Testis (tissue), 3 donors: Measurements from ENCODE around the gene PXDN. TPM values are rescaled to one million over a fixed set of nuclear protein-coding genes. Genes with fewer than 3 reads are reported as not detected.
"Not testable (repeated sequence)": the region's sequence is repeated elsewhere in the genome, so short reads cannot be mapped to it uniquely, and the experiment has no call there.

Experiments used
- DNase-seq: peaks from one replicate; pipeline ENCODE4 v3.0.0-alpha.2; 2019
- H3K27ac ChIP-seq, 2 donors: fragments of 200-600 bp; sonication (generic); one replicate each; pipeline ENCODE4 v1.5.1; 2019
- H3K27me3 ChIP-seq: fragments of 200-600 bp; sonication (generic); one replicate; pipeline ENCODE4 v1.5.1; 2019
- H3K36me3 ChIP-seq: fragments of 200-600 bp; sonication (generic); one replicate; pipeline ENCODE4 v1.5.1; 2017; ENCODE audit warnings: low read depth; ENCODE audit errors: missing control alignments
- H3K4me1 ChIP-seq: fragments of 200-600 bp; sonication (generic); one replicate; pipeline ENCODE4 v1.5.1; 2019
- H3K4me3 ChIP-seq, 2 donors: fragments of 200-600 bp; sonication (generic); one replicate each; pipeline ENCODE4 v1.5.1; 2017 to 2019
- H3K9me3 ChIP-seq: fragments of 200-600 bp; sonication (generic); one replicate; pipeline ENCODE4 v1.5.1; 2017
- CTCF ChIP-seq, 3 experiments: fragments of 450-650 bp in 2 of 3; fragments of 200-600 bp in 1 of 3; sonication (generic) in 1 of 3; IDR thresholded peaks; one replicate each; pipeline ENCODE4 v1.5.1; 2016 to 2019; ENCODE audit warnings: antibody characterized with exemption in 3 of 3, mild to moderate bottlenecking in 2 of 3, moderate library complexity in 1 of 3
- POLR2A ChIP-seq: fragments of 450-650 bp; IDR thresholded peaks from one replicate; pipeline ENCODE4 v1.6.1; 2017; ENCODE audit warnings: antibody characterized with exemption, mild to moderate bottlenecking, moderate library complexity
- WGBS, 2 donors: methylation state at CpG; one replicate each; pipeline ENCODE4 v1.1.5; 2018; 5-methylcytosine and 5-hydroxymethylcytosine counted together
- intact Hi-C: fragments of 100-400 bp; cut with DNase I; formaldehyde crosslinking; loops from one replicate; pipeline ENCODE4 v1.15.1; 2023; ENCODE audit warnings: low total_unique reads
- polyA plus RNA-seq: library from polyadenylated mRNA; stranded (reverse); fragments of 350-450 nt; fragmentation: Illumina TruSeq; extraction: RNeasy Lipid Tissue Mini Kit (QIAGEN cat#74804); gene quantifications from one replicate; pipeline ENCODE4 v1.2.3, GENCODE V29; 2014; ENCODE audit warnings: low read depth, low replicate concordance; ENCODE audit not compliant: insufficient read depth
- total RNA-seq, 2 donors: library from RNA; depleted of rRNA; stranded (reverse); fragments of >200 nt; gene quantifications; one replicate each; pipeline ENCODE4 v1.2.3, GENCODE V29; 2016

PXDN gene
- total and polyA plus RNA-seq, 3 donors from 2014 or later, result 26.7 to 41.8 (median 33.8) TPM

- no peaks in the 10 kb centered on the region for H3K27me3 ChIP-seq
- H3K4me3 ChIP-seq, result no peak overlapping the region
- no peak overlapping the region for H3K27ac ChIP-seq
- H3K9me3 ChIP-seq, result no peaks in the 10 kb centered on the region
- TF ChIP-seq POLR2A (no peak), CTCF (IDR thresholded peaks at IDR 0.05) (no peak)
- DNase-seq, result no peak
- H3K4me1 ChIP-seq, result no peaks in the 10 kb centered on the region
- intact Hi-C loops, result no loop called here
- H3K36me3 ChIP-seq, result no peaks in the 10 kb centered on the region
- WGBS, 2 donors, result 70 to 84% methylated on average over 6 to 11 of the region's 11 CpGs
Observed at GRCh38 chr2:1622521-1623200, 121.7 kb downstream of the PXDN start.

DNA sequence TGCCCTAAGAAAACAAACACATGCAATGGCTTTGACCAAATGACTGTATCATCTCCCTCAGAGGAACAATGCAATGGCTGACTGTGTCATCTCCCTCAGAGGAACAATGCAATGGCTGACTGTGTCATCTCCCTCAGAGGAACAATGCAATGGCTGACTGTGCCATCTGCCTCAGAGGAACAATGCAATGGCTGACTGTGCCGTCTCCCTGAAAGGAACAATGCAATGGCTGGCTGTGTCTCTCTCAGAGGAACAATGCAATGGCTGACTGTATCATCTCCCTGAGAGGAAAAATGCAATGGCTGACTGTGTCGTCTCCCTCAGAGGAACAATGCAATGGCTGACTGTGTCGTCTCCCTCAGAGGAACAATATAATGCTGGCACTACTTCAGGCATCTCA is 122.3 kb downstream of the PXDN start:
- 69 to 80% methylated on average over 1 to 3 of the region's 3 CpGs for WGBS, 2 donors
- DNase-seq, H3K36me3 ChIP-seq, H3K9me3 ChIP-seq, H3K4me1 ChIP-seq, H3K27me3 ChIP-seq, H3K27ac ChIP-seq, intact Hi-C loops, H3K4me3 ChIP-seq: not testable (repeated sequence)

- TF ChIP-seq POLR2A (no peak), CTCF (IDR thresholded peaks at IDR 0.05) (no peak)
- intact Hi-C loops, result no loop called here
Observed at GRCh38 chr2:1621501-1621900, 122.8 kb downstream of the PXDN start.

DNA sequence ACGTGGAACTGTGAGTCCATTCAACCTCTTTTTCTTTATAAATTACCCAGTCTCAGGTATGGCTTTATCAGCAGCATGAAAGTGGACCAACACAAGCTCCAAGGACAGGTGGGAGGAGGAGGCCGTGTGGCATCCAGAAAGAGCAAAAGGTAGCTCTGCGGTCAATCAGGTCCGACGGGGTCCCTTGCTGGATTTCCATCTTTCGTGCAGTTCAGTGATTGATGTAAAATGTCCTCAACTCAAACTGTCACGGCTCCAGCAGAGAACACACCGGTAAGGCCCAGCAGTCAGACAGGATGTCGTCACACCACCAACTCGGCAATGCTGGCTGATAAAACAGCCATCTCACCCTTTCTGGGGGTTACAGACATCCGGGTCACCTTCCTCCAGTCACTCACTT is 123.3 kb downstream of the PXDN start:
- no peak overlapping the region for H3K27ac ChIP-seq
- 92 to 96% methylated on average over 11 of the region's 11 CpGs for WGBS, 2 donors
- H3K4me3 ChIP-seq, result no peak overlapping the region
- no peaks in the 10 kb centered on the region for H3K36me3 ChIP-seq
- intact Hi-C loops, result no loop called here
- no peaks in the 10 kb centered on the region for H3K27me3 ChIP-seq
- H3K9me3 ChIP-seq, result no peaks in the 10 kb centered on the region
- no peaks in the 10 kb centered on the region for H3K4me1 ChIP-seq
- TF ChIP-seq POLR2A, result no peak
- DNase-seq, result no peak

More at GRCh38 chr2:1621501-1621900, 122.8 kb downstream of the PXDN start:
- Histone ChIP-seq H3K27ac (no peak overlapping the region), H3K4me3 (no peak overlapping the region), H3K27me3 (no peaks in the 10 kb centered on the region), H3K4me1 (no peaks in the 10 kb centered on the region), H3K36me3 (no peaks in the 10 kb centered on the region), H3K9me3 (no peaks in the 10 kb centered on the region)
- no peak for DNase-seq
- WGBS, 2 donors, result 98% methylated on average over 12 to 13 of the region's 13 CpGs

DNA sequence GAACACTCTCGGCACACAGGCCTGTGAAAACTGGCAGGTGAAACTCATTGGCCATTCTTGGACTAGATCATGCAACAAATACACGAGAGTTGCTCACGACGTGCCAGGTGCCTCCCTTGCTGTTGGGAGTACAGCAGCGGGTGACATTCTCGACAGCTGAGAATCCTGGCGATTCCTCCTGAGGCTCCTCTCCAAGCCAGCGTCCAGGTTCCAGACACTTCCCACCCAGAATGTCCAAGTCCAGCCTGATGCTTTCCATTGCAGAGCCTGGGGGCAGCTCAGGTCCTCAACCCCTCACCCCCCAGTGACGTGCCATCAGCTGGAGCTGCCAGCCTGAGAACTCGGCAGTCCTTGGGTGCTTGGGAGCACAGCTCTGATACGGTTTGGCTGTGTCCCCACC is 124.2 kb downstream of the PXDN start:
- Histone ChIP-seq H3K27ac (no peak overlapping the region), H3K36me3 (no peaks in the 10 kb centered on the region), H3K4me1 (no peaks in the 10 kb centered on the region), H3K9me3 (no peaks in the 10 kb centered on the region), H3K27me3 (no peaks in the 10 kb centered on the region), H3K4me3 (no peak overlapping the region)
- intact Hi-C loops, result no loop called here
- 86 to 97% methylated on average over 7 to 11 of the region's 11 CpGs for WGBS, 2 donors
- TF ChIP-seq POLR2A (no peak), CTCF (IDR thresholded peaks at IDR 0.05) (no peak)
- no peak for DNase-seq

DNA sequence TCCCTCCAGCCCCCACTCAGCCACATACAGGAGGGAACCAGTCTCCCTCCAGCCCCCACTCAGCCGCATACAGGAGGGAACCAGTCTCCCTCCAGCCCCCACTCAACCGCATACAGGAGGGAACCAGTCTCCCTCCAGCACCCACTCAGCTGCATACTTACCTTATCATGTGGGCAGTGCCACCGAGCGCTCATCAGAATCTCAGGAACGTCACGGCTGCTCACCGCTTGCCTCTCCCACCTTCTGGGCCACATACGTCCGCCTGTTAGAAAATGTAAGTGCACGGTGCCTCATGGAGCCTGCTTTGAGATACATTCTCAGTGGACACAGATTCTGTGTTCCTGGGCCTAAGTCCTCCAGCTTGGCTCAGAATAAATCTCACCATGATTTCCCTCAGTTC is 124.8 kb downstream of the PXDN start:
- no peaks in the 10 kb centered on the region for H3K27me3 ChIP-seq
- no peaks in the 10 kb centered on the region for H3K9me3 ChIP-seq
- no peak for DNase-seq
- H3K4me1 ChIP-seq, result no peaks in the 10 kb centered on the region
- no peak overlapping the region for H3K27ac ChIP-seq
- TF ChIP-seq CTCF (IDR thresholded peaks at IDR 0.05) (no peak), POLR2A (no peak)
- no peaks in the 10 kb centered on the region for H3K36me3 ChIP-seq
- intact Hi-C loops, result no loop called here
- no peak overlapping the region for H3K4me3 ChIP-seq
- WGBS, 2 donors, result 42 to 50% methylated on average over 8 of the region's 10 CpGs
